Astrocyte of the spinal cord (primary cell): ENCODE data around the gene SOX6.

Experiments
- DNase-seq: peaks from one replicate; pipeline ENCODE4 v3.0.0; 2011; ENCODE audit warnings: low read depth, low spot score
- H3K4me3 ChIP-seq: 2 replicates; pipeline ENCODE4 v1.5.1; 2011; ENCODE audit warnings: low read depth, mild to moderate bottlenecking, low read length, moderate library complexity
- CTCF ChIP-seq: IDR thresholded peaks from 2 replicates; pipeline ENCODE4 v1.5.1; 2012; ENCODE audit warnings: low read depth, mild to moderate bottlenecking, low read length, inconsistent platforms
- in situ Hi-C: cut with HindIII; loops from 2 replicates; pipeline ENCODE4 v1.10.0; 2017; ENCODE audit warnings: low sequenced_read_pairs

SOX6 gene

GRCh38 chr11:16346975-16347374, 9.4 kb downstream of the SOX6 start:
- H3K4me3 ChIP-seq, result no peak overlapping the region
- TF ChIP-seq CTCF, result no peak
- peak; percentile 15 for DNase-seq
- in situ Hi-C loops, result no loop called here

DNA sequence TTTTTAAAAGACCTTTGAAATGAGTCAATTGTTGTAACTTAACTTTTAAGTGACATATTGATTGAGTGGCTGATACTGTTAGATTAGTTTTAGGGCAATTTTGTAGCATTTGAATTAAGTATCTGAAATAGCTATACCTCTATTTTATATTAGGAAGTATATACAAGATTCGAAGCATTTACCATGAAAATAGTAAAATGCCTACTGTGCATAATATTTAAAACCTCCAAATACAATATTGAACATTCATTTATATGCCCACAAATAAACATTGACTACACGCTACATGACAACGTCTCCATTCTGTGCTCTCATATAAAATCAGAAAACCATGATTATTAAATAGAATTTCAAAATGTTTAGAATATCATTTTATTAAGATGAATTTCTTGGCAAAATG, 14.5 kb downstream of the SOX6 start:
- no peak overlapping the region for H3K4me3 ChIP-seq
- no peak for TF ChIP-seq CTCF
- in situ Hi-C loops, result no loop called here
- DNase-seq, result no peak

DNA sequence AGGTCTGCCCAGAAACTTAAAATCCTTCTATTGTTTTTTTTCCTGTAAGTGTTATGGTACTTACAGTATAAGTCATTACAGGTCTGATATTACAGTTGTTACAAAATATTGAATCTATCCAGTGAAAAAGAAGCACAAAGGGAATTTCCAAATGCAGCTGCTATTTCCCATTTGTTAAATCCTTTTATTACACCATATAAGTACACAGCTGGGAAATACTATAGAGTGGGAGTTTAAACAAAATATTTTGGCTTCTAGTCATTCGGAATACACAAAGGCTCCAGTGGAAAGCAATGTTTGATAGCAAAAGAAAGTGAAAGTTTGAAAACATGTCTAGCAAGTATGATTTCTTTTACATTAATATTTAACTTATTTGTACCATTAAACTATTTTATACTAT, 18.0 kb downstream of the SOX6 start:
- in situ Hi-C loops, result no loop called here
- DNase-seq, result no peak

GRCh38 chr11:16337421-16338213, 18.7 kb downstream of the SOX6 start:
- H3K4me3 ChIP-seq, result no peak overlapping the region
- no peak for TF ChIP-seq CTCF
- no peak for DNase-seq
- in situ Hi-C loops, result no loop called here

More for the DNA sequence above, 18.0 kb downstream of the SOX6 start:
- no peak for TF ChIP-seq CTCF
- no peak overlapping the region for H3K4me3 ChIP-seq

DNA sequence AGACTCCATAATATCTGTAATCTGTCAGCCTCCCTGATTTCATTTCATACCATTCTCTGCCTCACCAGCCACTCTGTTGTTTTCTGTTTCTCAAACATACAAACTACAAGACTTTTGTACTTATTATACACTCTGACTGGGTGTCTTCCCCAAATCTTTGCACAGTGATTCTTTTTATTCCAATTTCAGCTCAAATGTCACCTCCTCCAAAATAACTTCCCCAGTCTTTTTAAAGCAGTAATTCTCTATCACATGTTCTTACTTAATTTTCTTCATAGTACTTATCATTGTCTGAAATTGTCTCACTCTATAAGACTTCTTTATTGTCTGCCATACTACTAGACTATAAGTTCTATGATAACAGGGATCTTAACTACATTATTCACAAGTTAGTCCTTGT, 19.6 kb downstream of the SOX6 start:
- in situ Hi-C loops, result no loop called here
- no peak for TF ChIP-seq CTCF

GRCh38 chr11:16336204-16336603, 20.1 kb downstream of the SOX6 start:
- TF ChIP-seq CTCF, result no peak
- no peak for DNase-seq
- in situ Hi-C loops, result no loop called here

More for the DNA sequence above, 19.6 kb downstream of the SOX6 start:
- no peak for DNase-seq
- no peak overlapping the region for H3K4me3 ChIP-seq

More at GRCh38 chr11:16336204-16336603, 20.1 kb downstream of the SOX6 start:
- no peak overlapping the region for H3K4me3 ChIP-seq
